WERI-Rb-1 (cell line): ENCODE data around the gene ISCU.
A peak's percentile ranks its signal among the peaks of the same experiment; 100 is the strongest.

Experiments used
- DNase-seq: peaks from one replicate; pipeline ENCODE4 v3.0.0-alpha.2; 2020
- H3K27ac ChIP-seq: fragments of 250-450 bp; sonication (Bioruptor Pico); 2 replicates; pipeline ENCODE4 v1.5.1; 2020; ENCODE audit warnings: mild to moderate bottlenecking, moderate library complexity
- H3K27me3 ChIP-seq: fragments of 250-450 bp; sonication (Bioruptor Pico); 2 replicates; pipeline ENCODE4 v1.5.1; 2021; ENCODE audit warnings: mild to moderate bottlenecking, low read depth, moderate library complexity; ENCODE audit not compliant: insufficient read depth, severe bottlenecking
- H3K36me3 ChIP-seq: fragments of 250-450 bp; sonication (Bioruptor Pico); 2 replicates; pipeline ENCODE4 v1.5.1; 2020; ENCODE audit warnings: mild to moderate bottlenecking, moderate library complexity
- H3K4me3 ChIP-seq: 2 replicates; pipeline ENCODE4 v1.5.1; 2011; ENCODE audit warnings: low read depth, mild to moderate bottlenecking, control low read depth, low read length
- H3K9me3 ChIP-seq: fragments of 250-450 bp; sonication (Bioruptor Pico); 2 replicates; pipeline ENCODE4 v1.5.1; 2021; ENCODE audit warnings: mild to moderate bottlenecking, moderate library complexity; ENCODE audit not compliant: severe bottlenecking
- TF ChIP-seq, protein P1 (sequence below): IDR thresholded peaks from 2 replicates; pipeline ENCODE4 v1.5.1; 2011; ENCODE audit warnings: low read depth, mild to moderate bottlenecking, control low read depth, inconsistent platforms, low read length

Gene ISCU

DNA sequence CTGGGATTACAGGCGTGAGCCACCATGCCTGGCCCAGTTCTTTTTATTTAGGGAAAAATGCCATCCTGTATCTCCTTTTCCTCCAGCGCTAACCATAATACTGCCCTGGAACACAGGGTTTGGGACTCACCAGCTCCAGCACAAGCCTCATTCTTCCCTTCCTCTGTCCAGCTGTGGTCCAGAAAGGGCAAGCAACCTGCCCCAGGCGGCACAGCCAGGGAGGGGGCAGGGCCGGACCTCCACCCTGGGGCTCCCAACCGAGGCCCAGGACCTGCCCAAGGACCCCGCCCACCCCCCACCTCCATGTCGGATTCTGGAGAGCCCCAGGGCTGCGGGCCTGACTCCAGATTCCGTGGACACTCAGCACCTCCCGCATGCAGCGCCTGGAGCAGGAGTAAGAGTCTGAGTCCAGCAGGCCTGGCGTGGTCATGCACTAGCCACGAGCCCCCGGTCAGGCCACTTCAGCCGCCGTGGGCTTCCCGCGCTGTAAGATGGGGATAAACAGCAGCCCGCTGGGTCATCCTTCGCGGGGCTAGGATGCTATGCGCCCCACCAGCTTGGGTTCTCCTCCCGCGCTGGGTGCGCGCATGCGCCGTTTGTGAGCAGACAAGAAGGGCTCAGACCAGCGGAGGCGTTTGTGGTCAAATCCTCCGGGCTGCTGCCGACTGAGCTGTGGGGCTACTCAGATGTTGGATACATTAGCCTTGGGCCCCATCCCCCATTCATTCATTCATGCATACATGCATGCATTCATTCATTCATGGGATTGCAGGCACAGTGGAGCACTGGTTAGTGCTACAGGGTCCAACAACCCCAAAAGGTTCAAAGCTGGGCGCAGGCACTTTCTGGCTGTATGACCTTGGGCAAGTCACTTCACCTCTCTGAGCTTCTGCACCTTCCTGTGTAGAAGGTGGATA is 19.2 kb downstream of the ISCU start:
- no peak overlapping the region for H3K27ac ChIP-seq
- H3K4me3 ChIP-seq = no peak overlapping the region
- TF ChIP-seq, protein P1, sequence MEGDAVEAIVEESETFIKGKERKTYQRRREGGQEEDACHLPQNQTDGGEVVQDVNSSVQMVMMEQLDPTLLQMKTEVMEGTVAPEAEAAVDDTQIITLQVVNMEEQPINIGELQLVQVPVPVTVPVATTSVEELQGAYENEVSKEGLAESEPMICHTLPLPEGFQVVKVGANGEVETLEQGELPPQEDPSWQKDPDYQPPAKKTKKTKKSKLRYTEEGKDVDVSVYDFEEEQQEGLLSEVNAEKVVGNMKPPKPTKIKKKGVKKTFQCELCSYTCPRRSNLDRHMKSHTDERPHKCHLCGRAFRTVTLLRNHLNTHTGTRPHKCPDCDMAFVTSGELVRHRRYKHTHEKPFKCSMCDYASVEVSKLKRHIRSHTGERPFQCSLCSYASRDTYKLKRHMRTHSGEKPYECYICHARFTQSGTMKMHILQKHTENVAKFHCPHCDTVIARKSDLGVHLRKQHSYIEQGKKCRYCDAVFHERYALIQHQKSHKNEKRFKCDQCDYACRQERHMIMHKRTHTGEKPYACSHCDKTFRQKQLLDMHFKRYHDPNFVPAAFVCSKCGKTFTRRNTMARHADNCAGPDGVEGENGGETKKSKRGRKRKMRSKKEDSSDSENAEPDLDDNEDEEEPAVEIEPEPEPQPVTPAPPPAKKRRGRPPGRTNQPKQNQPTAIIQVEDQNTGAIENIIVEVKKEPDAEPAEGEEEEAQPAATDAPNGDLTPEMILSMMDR = no peak
- no peak for DNase-seq
- no peaks in the 10 kb centered on the region for H3K9me3 ChIP-seq
- no peaks in the 10 kb centered on the region for H3K36me3 ChIP-seq
- no peaks in the 10 kb centered on the region for H3K27me3 ChIP-seq

DNA sequence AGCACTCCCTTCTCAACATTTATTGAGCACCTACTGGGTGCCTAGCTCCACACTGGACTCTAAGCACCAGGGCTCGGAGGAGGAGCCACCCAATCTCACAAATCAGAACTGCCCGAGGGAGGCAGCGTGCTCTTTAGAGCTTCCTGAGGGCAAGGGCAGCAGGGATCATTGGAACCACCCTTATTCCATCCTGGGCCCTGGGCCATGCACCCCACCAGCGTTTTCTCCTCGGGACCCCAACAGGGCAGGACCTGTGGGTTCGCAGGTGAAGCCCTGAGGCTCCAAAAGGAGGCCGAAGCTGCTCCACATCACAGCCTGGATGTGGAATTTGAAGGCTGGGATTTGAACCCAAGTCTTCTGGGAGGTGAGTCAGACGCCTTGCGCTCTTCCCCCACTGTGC is 20.1 kb downstream of the ISCU start:
- H3K27me3 ChIP-seq = no peaks in the 10 kb centered on the region
- DNase-seq = no peak
- TF ChIP-seq, protein P1 = no peak
- no peak overlapping the region for H3K4me3 ChIP-seq
- H3K9me3 ChIP-seq = no peaks in the 10 kb centered on the region
- no peaks in the 10 kb centered on the region for H3K36me3 ChIP-seq
- H3K27ac ChIP-seq = no peak overlapping the region

DNA sequence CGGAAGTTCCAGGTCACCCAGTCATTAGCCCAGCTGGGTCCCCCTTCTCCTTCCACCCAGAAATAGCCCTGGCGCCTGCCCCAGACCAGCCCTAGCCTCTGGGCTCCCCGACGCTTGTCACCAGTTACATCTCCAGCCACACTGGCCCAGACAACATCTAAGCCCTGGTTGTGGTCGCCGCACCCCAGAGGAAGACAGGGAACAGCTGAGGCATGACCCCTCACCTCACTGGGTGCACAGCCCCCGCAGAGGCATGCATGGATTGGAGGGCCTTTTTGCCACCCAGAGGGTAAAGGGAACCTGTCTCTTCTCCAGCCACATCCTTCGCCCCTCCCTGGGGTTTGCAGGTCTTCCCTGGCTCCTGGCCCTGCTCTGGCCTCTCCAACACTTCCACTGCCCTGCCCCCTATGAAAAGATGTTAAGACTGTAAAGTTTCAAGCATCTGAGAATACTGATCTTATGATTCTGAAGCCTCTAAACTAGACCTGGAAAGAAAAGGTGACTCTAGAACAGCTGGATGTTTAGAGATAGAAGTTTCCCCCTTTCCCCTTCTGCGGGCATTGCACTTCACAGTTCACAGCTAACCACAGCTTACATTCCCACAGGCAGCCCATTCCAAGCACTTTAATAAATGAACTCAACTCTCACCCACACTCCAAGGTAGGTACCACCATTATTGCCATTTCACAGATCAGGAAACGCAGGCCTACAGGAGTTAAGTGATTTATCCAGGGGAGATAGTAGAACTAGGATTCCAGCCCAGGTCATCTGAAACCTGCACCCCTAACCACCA is 20.8 kb downstream of the ISCU start:
- Histone ChIP-seq H3K36me3 (no peaks in the 10 kb centered on the region), H3K27me3 (no peaks in the 10 kb centered on the region), H3K9me3 (no peaks in the 10 kb centered on the region), H3K27ac (no peak overlapping the region), H3K4me3 (no peak overlapping the region)
- TF ChIP-seq, protein P1 = no peak
- DNase-seq = no peak

DNA sequence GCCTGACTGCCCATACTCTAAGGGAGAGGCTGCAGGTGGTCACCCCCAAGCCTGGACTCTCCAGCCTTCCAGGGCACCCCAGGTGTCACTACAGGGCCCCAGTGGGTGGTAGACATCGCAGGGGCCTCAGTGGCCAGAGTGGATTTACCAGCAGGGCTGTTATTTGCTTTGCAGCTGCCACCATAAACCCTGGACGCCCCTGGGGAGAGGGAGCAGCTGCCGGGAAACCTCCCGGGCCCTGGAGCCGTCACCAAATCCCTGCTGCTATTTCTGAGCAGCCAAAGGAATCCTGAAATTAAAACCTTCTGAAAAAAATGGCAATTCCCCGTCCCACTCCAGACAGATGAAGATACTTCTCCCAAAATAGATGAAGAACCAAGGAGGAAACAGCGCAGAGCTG is 21.6 kb downstream of the ISCU start:
- TF ChIP-seq, protein P1 = no peak
- Histone ChIP-seq H3K4me3 (no peak overlapping the region), H3K27me3 (no peaks in the 10 kb centered on the region), H3K36me3 (no peaks in the 10 kb centered on the region), H3K27ac (no peak overlapping the region), H3K9me3 (no peaks in the 10 kb centered on the region)
- DNase-seq = peak; percentile 49

DNA sequence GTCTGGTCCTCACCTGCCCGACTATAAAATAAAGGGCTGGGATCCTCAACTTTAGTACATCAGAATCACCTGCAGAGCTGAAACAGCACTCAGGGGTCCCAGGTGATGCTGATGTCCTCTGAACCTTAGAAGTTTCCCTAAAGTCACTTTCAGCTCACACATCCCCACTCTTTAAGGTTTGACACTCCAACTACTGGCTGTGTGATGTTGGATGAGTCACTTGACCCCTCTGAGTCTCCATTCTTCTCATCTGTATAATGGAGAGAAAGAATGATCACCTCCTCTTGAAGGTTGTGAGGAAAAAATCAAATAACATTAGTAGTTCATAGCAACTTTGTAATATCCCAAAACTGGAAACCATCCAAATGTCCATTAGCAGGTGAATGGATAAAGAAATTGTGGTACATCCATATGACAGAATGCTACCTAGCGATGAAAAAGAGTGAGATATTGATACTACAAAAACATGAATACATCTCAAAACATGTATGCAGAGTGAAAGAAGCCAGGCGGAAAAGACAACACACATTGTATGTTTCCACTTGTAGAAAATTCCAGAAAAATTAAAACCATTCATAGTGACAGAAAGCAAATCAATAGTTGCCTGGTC is 22.2 kb downstream of the ISCU start:
- Histone ChIP-seq H3K4me3 (no peak overlapping the region), H3K27me3 (no peaks in the 10 kb centered on the region), H3K27ac (no peak overlapping the region), H3K36me3 (no peaks in the 10 kb centered on the region), H3K9me3 (no peaks in the 10 kb centered on the region)
- TF ChIP-seq, protein P1 = no peak
- DNase-seq = no peak
